HG02763 (cell line): ENCODE measurements around the gene FOXJ3.

Experiments used
- ATAC-seq: cut with Tn5 transposase; IDR thresholded peaks from one replicate; pipeline ENCODE4 v1.9.1; 2021; ENCODE audit warnings: mild to moderate bottlenecking, moderate library complexity; ENCODE audit not compliant: unreplicated experiment

Gene FOXJ3

GRCh38 chr1:42334240-42335049, 590 bp downstream of the FOXJ3 start:
- peak; percentile 46 for ATAC-seq

DNA sequence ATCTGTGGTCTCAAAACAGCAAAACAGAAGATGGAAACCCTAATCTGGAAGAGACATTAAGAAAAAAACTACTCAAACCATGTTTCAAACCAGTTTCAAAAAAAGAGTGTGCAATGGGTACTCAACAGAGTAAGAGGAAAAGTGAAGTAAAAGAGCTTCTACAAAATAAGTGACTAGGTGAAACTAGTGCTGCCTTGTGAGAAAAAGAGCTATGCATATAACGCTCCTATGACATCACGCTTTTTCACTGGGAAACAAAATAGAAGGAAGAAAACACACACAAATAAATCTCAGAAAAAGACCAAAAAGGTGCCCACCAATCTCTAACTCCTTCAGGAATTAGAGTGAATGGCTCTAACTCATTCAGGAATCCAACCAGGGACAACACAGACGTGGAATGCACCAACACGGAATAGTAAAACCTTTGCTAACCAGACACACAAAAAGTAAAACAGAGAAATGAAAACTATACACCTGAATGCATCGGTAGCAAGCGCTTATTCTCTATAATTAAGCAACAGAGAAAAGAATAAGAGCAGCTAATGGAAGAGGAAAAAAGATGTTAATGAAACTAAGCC, 1.3 kb downstream of the FOXJ3 start:
- ATAC-seq: no peak

- no peak for ATAC-seq
Observed at GRCh38 chr1:42332877-42333276, 2.2 kb downstream of the FOXJ3 start.

GRCh38 chr1:42330215-42330614, 4.8 kb downstream of the FOXJ3 start:
- ATAC-seq: no peak

- no peak for ATAC-seq
Observed at GRCh38 chr1:42328916-42329496, 6.0 kb downstream of the FOXJ3 start.

- no peak for ATAC-seq
Observed at GRCh38 chr1:42328047-42328625, 6.9 kb downstream of the FOXJ3 start.

GRCh38 chr1:42325014-42325402, 10.0 kb downstream of the FOXJ3 start:
- ATAC-seq: no peak

DNA sequence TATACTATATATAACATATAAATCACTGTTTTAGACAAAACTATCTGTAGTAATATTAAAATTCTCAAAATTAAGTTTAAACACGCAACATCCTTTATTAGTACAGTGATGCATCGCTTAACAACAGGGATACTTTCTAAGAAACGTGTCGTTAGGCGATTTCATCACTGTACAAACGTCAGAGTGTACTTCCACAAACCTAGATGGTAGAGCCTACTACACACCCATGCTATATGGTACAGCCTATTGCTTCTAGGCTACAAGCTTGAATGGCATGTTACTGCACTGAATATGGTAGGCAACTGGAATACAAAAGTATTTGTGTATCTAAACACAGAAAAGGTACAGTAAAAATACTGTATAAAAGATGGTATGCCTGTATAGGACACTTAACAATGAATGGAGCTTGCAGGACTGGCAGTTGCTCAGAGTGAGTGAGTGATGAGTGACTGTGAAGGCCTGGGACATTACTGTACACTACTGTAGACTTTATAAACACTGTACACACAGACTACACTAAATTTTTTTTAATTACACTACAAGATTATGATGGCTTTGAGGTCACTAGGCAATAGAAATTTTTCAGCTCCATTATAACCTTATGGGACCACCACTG, 10.5 kb downstream of the FOXJ3 start:
- no peak for ATAC-seq

DNA sequence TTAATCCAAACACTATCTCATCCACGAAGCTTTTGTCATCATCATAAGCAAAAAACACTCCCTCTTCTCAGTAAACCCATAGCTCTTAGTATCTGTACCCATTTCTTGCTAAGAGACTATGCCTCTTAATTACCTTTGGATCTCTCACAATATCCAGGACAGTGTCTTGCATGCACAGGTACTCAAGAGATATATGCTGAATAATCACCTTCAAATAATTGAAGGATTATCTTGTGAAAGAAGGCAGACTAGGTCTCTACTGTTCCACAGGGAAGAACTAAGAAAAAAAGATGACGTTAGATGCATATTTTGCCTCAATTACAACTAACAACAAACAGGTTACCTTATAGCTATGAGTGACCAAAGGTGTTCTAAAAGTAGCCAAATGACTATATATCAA, 11.5 kb downstream of the FOXJ3 start:
- ATAC-seq: no peak

GRCh38 chr1:42322577-42322976, 12.5 kb downstream of the FOXJ3 start:
- no peak for ATAC-seq

DNA sequence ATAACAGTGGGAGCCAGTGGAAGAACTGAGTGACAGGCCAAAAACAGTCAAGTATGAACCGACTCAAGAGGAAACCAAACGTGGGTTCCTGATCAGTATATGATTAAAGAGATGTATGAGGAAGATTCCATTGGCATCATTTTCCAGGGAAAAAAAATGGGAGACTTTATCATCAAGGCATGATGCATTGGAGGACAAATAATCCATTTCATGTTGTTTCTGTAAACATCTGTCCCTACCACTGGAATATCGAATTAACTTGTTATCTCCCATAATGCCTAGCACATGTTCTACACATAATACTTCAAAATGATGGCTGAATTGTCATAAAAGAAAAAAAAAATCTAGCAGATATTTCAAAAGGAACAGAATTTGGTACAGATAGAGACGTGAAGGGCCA, 13.3 kb downstream of the FOXJ3 start:
- no peak for ATAC-seq

GRCh38 chr1:42320708-42321107, 14.3 kb downstream of the FOXJ3 start:
- ATAC-seq: no peak

DNA sequence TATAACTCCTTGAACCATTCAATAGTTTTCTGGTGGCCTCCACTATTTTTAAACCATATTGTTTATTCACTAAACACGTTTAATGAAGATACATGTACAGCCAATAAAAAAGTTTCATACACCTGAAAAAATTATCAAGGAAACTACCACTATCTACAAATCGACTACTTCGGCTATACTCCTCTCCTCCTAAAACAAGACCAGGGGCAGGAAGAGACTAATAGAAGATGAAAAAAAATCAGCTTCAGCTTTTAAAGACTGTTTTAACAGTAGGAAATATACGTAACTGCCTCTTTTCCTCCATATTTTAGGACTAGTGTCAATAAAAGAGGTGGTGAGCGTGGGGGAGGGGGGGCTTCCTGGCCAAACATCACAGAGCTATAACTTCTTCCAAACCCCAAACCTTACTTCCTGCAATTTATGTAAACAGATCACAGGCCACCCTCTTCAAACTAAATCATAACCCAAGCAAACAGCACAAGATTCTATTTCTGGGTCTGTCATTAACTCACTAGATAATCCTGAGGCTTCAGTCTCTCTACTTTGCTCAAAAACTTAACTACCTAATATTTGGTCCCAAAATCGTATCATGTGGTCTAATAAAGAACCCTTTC, 15.1 kb downstream of the FOXJ3 start:
- ATAC-seq: no peak

DNA sequence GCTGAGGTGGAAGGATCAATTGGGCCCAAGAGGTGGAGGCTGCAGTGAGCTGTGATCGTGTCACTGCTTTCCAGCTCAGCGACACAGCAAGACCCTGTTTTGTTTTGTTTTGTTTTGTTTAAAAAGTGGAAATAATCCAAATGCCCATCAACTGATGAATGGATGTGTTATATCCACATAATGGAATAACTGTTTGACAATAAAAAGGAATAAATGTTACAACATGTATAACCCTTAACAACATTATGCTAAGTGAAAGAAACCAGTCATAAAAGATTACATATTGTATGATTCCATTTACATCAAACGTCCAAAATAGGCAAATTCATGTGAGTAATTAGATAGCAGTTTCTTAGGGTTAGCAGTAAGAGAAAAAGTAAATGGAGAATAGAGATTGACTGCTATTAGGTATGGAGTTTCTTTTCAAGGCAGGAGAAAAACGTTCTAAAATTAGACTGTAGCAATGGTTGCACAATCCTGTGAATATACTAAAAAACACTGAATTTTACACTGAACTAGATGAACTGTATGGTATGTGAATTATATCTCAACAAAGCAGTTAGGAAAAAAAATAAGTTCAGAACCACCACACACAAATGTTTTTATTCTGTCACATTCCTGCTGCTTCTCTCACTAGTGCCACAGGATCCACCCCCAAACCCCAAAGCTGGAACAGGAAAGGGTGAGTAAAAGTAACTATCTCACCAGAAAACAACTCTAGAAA, 15.7 kb downstream of the FOXJ3 start:
- no peak for ATAC-seq

- no peak for ATAC-seq
Observed at GRCh38 chr1:42318601-42319000, 16.4 kb downstream of the FOXJ3 start.

GRCh38 chr1:42317308-42317707, 17.7 kb downstream of the FOXJ3 start:
- no peak for ATAC-seq

GRCh38 chr1:42316292-42316691, 18.7 kb downstream of the FOXJ3 start:
- ATAC-seq: no peak

- no peak for ATAC-seq
Observed at GRCh38 chr1:42315500-42315899, 19.5 kb downstream of the FOXJ3 start.

- no peak for ATAC-seq
Observed at GRCh38 chr1:42313970-42314369, 21.1 kb downstream of the FOXJ3 start.

DNA sequence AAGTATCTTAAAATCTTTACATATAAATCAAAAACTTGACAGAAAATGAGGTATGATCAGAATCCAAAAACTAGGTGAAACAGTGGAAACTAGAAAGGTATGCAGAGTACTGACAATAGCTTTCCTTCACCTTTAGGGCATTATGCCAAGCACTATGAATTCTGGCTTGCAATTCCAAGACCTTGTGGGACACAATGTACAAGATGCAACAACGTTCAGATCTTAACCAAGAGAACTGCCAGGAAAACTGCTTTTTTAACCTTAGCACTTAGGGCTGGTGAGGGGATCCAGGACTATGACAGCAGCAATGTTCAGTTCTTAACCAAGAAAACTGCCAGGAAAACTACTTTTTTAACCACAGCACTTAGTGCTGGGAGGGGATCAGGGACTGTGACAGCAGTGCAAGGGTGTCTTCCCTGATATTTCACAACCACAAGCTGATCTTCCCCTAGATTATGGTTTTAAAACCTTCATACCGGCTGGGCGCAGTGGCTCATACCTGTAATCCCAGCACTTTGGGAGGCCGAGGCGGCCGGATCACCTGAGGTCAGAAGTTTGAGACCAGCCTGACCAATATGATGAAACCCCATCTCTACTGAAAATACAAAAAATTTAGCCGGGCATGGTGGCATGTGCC, 22.3 kb downstream of the FOXJ3 start:
- no peak for ATAC-seq
